Heart right ventricle (tissue), 16 donors: Measurements from ENCODE around the gene MAP7. TPM values are rescaled to one million over a fixed set of nuclear protein-coding genes. Genes with fewer than 3 reads are reported as not detected.
"Not testable (repeated sequence)": the region's sequence is repeated elsewhere in the genome, so short reads cannot be mapped to it uniquely, and the experiment has no call there.

Experiments
- ATAC-seq, 8 donors: fragments of 200-7000 bp; cut with Tn5 transposase; one replicate each; pipeline ENCODE4 v1.9.1; 2020; ENCODE audit warnings: mild to moderate bottlenecking in 8 of 8, moderate library complexity in 8 of 8, moderate number of reproducible peaks in 1 of 8
- DNase-seq, 2 donors: peaks; one replicate each; pipeline ENCODE4 v3.0.0-alpha.2; 2020
- H3K27ac ChIP-seq, 10 donors: fragments of 200-600 bp; sonication (generic) in 2 of 10; one replicate each; pipeline versions ENCODE4 v1.5.0 to v1.8.0; 2020 to 2022; ENCODE audit warnings: mild to moderate bottlenecking in 3 of 10
- H3K27me3 ChIP-seq, 7 donors: fragments of 200-600 bp; one replicate each; pipeline ENCODE4 v1.8.0; 2021 to 2022; ENCODE audit warnings: mild to moderate bottlenecking in 2 of 7
- H3K36me3 ChIP-seq, 9 donors: fragments of 200-600 bp; sonication (generic) in 1 of 9; one replicate each; pipeline versions ENCODE4 v1.5.0 to v1.8.0; 2020 to 2022; ENCODE audit warnings: mild to moderate bottlenecking in 2 of 9
- H3K4me1 ChIP-seq, 9 donors: fragments of 200-600 bp; sonication (generic) in 1 of 9; one replicate each; pipeline versions ENCODE4 v1.5.0 to v1.8.0; 2020 to 2022; ENCODE audit warnings: mild to moderate bottlenecking in 4 of 9
- H3K4me3 ChIP-seq, 10 donors: fragments of 200-600 bp; sonication (generic) in 2 of 10; one replicate each; pipeline versions ENCODE4 v1.5.0 to v1.8.0; 2020 to 2022; ENCODE audit warnings: mild to moderate bottlenecking in 7 of 10, moderate library complexity in 2 of 10
- H3K9me3 ChIP-seq, 11 donors: fragments of 200-600 bp in 10 of 11; sonication (generic) in 2 of 11; one replicate each; pipeline versions ENCODE4 v1.5.0 to v1.8.0; 2013 to 2022; ENCODE audit warnings: mild to moderate bottlenecking in 2 of 11, control low read depth in 1 of 11, moderate library complexity in 1 of 11
- CTCF ChIP-seq, 9 donors: fragments of 200-600 bp; sonication (generic) in 2 of 9; IDR thresholded peaks; one replicate each; pipeline versions ENCODE4 v1.5.0 to v1.8.0; 2021 to 2022; ENCODE audit warnings: antibody characterized with exemption in 9 of 9, mild to moderate bottlenecking in 5 of 9, moderate library complexity in 1 of 9
- WGBS, 2 donors: extraction: QIAGEN DNeasy Blood & Tissue Kit; methylation state at CpG; one replicate each; pipeline ENCODE4 v1.1.7; 2013; ENCODE audit warnings: inconsistent platforms in 1 of 2; 5-methylcytosine and 5-hydroxymethylcytosine counted together
- intact Hi-C, 10 donors: fragments of 100-400 bp; cut with DNase I; formaldehyde crosslinking; loops; one replicate each; pipeline versions ENCODE4 v1.11.1 to v1.14.2; 2022
- polyA plus RNA-seq, 2 donors: library from polyadenylated mRNA; stranded (reverse); fragments of 200-250 nt; gene quantifications; one replicate each; pipeline ENCODE4 v1.2.3, GENCODE V29; 2013
- total RNA-seq, 10 donors: library from RNA; stranded (reverse); fragmentation: NEBNext Ultra II Directional in 3 of 10; extraction: Animal tissue kit (Norgen Biotek cat#: 25700) in 3 of 10; gene quantifications; one replicate each; pipeline versions ENCODE4 v1.2.1 to v1.2.4, GENCODE V29; 2021 to 2023
- donor health status: Arrhythmogenic right ventricular cardiomyopathy.
- donor health status: ischemic (EF 13 %, LVEDD 7.1; RV severe dilation, severe dysfunction).
- donor health status: healthy with polysubstance abuse.
- donor health status: DM: no; HTN: yes; CAD: no.
- donor health status: DM: no; HTN: no; CAD: no.
- donor health status: ischemic (EF 25% LVEDD 6.9; RV normal size, moderate dysfunction).
- donor health status: ischemic (EF 25% LVEDD 5.7; RV mildly dilated, moderate dysfunction).
- donor health status: healthy.
- donor health status: DM: yes; HTN: yes; CAD: no.
- donor health status: Ischemic cardiomyopathy.
- donor health status: ischemic (EF 35%, LVEDD 5.7; RV mildly dilated, moderate dysfunction).
- donor health status: nonischemic (EF 11% LVEDD 7.7; RV severe dilation, severe dysfunction).
- donor health status: DM: yes; HTN: yes; CAD: no.
- donor health status: PGD.
- donor health status: ischemic (EF 29% LVEDD 5.4; RV normal size, mild dysfunction).
- donor health status: nonischemic (EF 23%, LVEDD 6.1; RV moderate dilation, normal function).

Gene MAP7
- total and polyA plus RNA-seq, 12 donors, result 0.48 to 4.1 (median 2.3) TPM

DNA sequence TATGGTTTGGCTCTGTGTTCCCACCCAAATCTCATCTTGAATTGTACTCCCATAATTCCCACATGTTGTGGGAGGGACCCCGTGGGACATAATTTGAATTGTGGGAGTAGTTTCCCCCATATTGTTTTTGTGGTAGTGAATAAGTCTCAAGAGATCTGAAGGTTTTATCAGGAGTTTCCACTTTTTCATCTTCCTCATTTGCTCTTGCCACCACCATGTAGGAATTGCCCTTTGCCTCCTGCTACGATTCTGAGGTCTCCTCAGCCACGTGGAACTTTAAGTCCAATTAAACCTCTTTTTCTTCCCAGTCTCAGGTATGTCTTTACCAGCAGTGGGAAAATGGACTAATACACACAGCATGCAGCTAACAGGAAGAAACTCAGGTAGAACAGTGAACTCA lies 151.8 kb downstream of the MAP7 start:
- H3K27me3 ChIP-seq, result no peaks in the 10 kb centered on the region
- no peaks in the 10 kb centered on the region for H3K9me3 ChIP-seq
- H3K4me3 ChIP-seq, result no peak overlapping the region
- no peak for ATAC-seq
- H3K36me3 ChIP-seq, result no peaks in the 10 kb centered on the region
- WGBS, 2 donors, result 71 to 77% methylated on average over 3 of the region's 3 CpGs
- intact Hi-C loops, result no loop called here
- no peak overlapping the region for H3K27ac ChIP-seq
- TF ChIP-seq CTCF (IDR thresholded peaks at IDR 0.05), result no peak
- no peak for DNase-seq
- peaks cover 0 to 4% (median 0%) of the 10 kb centered on the region in 9 donors for H3K4me1 ChIP-seq

DNA sequence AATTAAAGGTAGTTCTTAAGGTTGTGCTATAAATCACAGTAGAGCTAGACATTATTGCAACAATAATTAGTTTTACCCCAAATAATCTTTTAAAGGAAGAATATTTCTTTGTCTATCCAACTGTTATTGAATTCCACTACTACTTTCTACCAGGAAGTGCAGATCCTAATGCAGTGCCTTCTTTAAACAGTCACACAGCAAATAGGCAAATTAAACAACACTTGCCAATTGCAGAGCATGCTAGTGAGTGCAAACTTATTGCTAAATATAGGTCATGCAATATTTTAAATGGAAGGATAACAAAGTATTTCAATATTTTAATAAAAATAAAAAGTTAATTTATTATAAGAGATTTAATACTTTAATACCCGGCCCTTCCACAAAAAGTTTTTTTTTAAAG lies 153.3 kb downstream of the MAP7 start:
- no peak for TF ChIP-seq CTCF (IDR thresholded peaks at IDR 0.05)
- WGBS, 2 donors, result 97 to 98% methylated on average over 1 of the region's 1 CpG
- H3K4me3 ChIP-seq, result no peak overlapping the region
- H3K9me3 ChIP-seq, result no peaks in the 10 kb centered on the region
- H3K4me1 ChIP-seq, result no peaks in the 10 kb centered on the region
- no peak overlapping the region for H3K27ac ChIP-seq
- no peak for ATAC-seq
- H3K27me3 ChIP-seq, result no peaks in the 10 kb centered on the region
- DNase-seq, result no peak
- intact Hi-C loops, result no loop called here
- H3K36me3 ChIP-seq, result no peaks in the 10 kb centered on the region

DNA sequence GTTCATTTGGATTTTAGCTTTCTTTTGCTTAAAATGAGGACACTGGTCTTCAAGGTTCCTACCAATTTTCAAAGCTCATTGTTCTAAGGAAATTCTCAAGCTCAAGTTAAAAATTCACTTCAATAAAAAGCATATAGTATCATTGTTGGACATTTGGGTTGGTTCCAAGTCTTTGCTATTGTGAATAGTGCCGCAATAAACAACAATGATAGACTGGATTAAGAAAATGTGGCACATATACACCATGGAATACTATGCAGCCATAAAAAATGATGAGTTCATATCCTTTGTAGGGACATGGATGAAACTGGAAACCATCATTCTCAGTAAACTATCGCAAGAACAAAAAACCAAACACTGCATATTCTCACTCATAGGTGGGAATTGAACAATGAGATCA lies 159.3 kb downstream of the MAP7 start:
- 76 to 79% methylated on average over 1 of the region's 2 CpGs for WGBS, 2 donors
- H3K4me3 ChIP-seq, intact Hi-C loops, H3K9me3 ChIP-seq, H3K4me1 ChIP-seq, ATAC-seq, H3K27ac ChIP-seq, H3K27me3 ChIP-seq, H3K36me3 ChIP-seq, DNase-seq: not testable (repeated sequence)

DNA sequence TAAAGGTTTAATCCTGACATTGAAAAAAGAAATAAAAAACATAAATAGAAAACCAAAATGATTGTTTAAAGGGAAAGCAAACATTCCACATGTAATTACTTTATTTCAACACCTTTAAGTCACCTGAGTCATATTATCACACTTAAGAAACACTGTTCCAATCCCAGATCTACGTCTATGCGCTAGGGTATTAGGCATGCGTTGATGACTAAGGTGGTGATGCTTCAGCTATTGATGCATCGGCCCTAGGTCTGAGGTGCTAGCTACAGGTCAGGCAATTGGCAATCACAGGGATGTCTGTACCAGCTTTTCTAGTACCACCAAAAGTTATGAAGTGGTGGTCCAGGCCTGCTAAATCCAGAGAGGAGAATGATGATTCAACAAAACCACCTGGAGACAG lies 162.9 kb downstream of the MAP7 start:
- 92 to 93% methylated on average over 4 of the region's 4 CpGs for WGBS, 2 donors
- ATAC-seq, result no peak
- no peak for DNase-seq
- no peak overlapping the region for H3K27ac ChIP-seq
- H3K36me3 ChIP-seq, result no peaks in the 10 kb centered on the region
- intact Hi-C loops, result no loop called here
- H3K4me1 ChIP-seq, result no peaks in the 10 kb centered on the region
- H3K4me3 ChIP-seq, result no peak overlapping the region
- no peaks in the 10 kb centered on the region for H3K27me3 ChIP-seq
- no peaks in the 10 kb centered on the region for H3K9me3 ChIP-seq
- no peak for TF ChIP-seq CTCF (IDR thresholded peaks at IDR 0.05)

DNA sequence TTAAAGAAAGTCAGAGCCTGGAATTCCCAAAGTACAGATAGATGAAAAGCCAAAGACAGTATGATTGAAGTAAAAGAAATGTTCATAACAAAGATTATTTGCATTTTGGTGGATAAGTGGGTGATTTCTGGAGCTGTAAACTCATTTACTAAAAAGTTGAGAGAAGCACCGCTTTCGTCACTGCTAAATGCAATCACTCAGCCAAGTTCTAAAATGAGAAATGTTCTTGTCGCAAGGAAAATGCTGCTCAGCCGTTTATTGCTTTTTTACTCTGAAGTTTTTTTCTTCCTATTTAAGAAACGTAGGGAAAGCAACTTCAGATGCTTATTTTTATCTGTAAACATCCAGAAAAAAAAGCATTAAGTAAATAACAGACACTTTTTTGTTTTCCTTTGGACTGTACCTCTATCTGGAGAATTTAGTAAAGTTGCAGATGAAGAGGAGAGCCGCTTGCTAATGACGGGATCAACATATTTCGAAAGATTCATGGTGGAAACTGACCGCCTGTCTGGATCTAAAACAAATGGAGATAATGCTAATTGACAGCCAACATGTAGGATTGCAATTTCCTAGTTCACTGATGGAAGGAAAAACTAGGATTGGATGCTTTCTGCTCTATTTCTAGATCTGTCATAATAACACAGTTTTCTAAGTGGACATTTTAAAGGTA lies 166.8 kb downstream of the MAP7 start:
- no peak for TF ChIP-seq CTCF (IDR thresholded peaks at IDR 0.05)
- Histone ChIP-seq H3K27ac (no peak overlapping the region), H3K9me3 (no peaks in the 10 kb centered on the region), H3K36me3 (no peaks in the 10 kb centered on the region), H3K4me1 (no peaks in the 10 kb centered on the region), H3K27me3 (no peaks in the 10 kb centered on the region), H3K4me3 (no peak overlapping the region)
- ATAC-seq (no peak), DNase-seq (no peak)
- intact Hi-C loops, result no loop called here
- 72 to 73% methylated on average over 9 of the region's 9 CpGs for whole genome bisulfite sequencing, 2 donors
